ENCODE results near the gene CASKIN2. TPM values are rescaled to one million over a fixed set of nuclear protein-coding genes. Genes with fewer than 3 reads are reported as not detected.

Gene CASKIN2
- total RNA-seq, 2 experiments from 2014 or later: 1.0 TPM; not detected in 1

- CTCF ChIA-PET (ENCODE audit: unreplicated experiment): no interaction called here
Observed at GRCh38 chr17:75539967-75540729, 24.8 kb upstream of the CASKIN2 start.

GRCh38 chr17:75536366-75536765, 21.0 kb upstream of the CASKIN2 start:
- H2AFZ ChIP-seq (ENCODE audit: low read length): no peak overlapping the region
- no peak for DNase-seq (ENCODE audit: low spot score)
- no peaks in the 10 kb centered on the region for H3K9me2 ChIP-seq (ENCODE audit: insufficient read depth, low read length)
- no peaks in the 10 kb centered on the region for H4K20me1 ChIP-seq (ENCODE audit: insufficient read depth, low read length)
- H3K9me3 ChIP-seq (ENCODE audit: low read length): no peaks in the 10 kb centered on the region
- POLR2A ChIA-PET: interaction anchor here (0.5 kb wide), 1 partner anchor 213 kb away, joined by 4 read pairs; no protein-coding TSS in a partner anchor
- H3K27ac ChIP-seq (ENCODE audit: low read depth, low read length, poor library complexity, severe bottlenecking): no peak overlapping the region
- no peaks in the 10 kb centered on the region for H3K79me2 ChIP-seq (ENCODE audit: insufficient read depth, low read depth, low read length)
- no peaks in the 10 kb centered on the region for H3K36me3 ChIP-seq (ENCODE audit: insufficient read depth, low read length)
- TF ChIP-seq EZH2phosphoT487 (IDR thresholded peaks at IDR 0.05; ENCODE audit: borderline replicate concordance, low read depth, low read length) (no peak), CTCF (conservative IDR thresholded peaks at IDR 0.05; ENCODE audit: low read length) (no peak)
- intact Hi-C loops (cut with micrococcal nuclease; ENCODE audit: unreplicated experiment): no loop called here
- no peak overlapping the region for H3K4me2 ChIP-seq (ENCODE audit: low read length)
- H3K4me3 ChIP-seq (ENCODE audit: low read depth, low read length, poor library complexity, severe bottlenecking): no peak overlapping the region
- no TSS peak for BruUV-seq (replicated peaks)
- CTCF ChIA-PET (ENCODE audit: unreplicated experiment): no interaction called here
- peaks cover 9% of the 10 kb centered on the region for H3K4me1 ChIP-seq (ENCODE audit: insufficient read depth, low read length, poor library complexity, severe bottlenecking)

More at GRCh38 chr17:75539967-75540729, 24.8 kb upstream of the CASKIN2 start:
- Histone ChIP-seq H3K27ac (ENCODE audit: low read depth, low read length, poor library complexity, severe bottlenecking) (no peak overlapping the region), H2AFZ (ENCODE audit: low read length) (no peak overlapping the region), H3K4me2 (ENCODE audit: low read length) (no peak overlapping the region), H3K9me2 (ENCODE audit: insufficient read depth, low read length) (no peaks in the 10 kb centered on the region), H3K4me1 (ENCODE audit: insufficient read depth, low read length, poor library complexity, severe bottlenecking) (peaks cover 4% of the 10 kb centered on the region), H3K4me3 (ENCODE audit: low read depth, low read length, poor library complexity, severe bottlenecking) (no peak overlapping the region), H3K36me3 (ENCODE audit: insufficient read depth, low read length) (no peaks in the 10 kb centered on the region), H3K9me3 (ENCODE audit: low read length) (no peaks in the 10 kb centered on the region), H4K20me1 (ENCODE audit: insufficient read depth, low read length) (no peaks in the 10 kb centered on the region), H3K79me2 (ENCODE audit: insufficient read depth, low read depth, low read length) (no peaks in the 10 kb centered on the region)
- POLR2A ChIA-PET: interaction anchor here (1.0 kb wide), 1 partner anchor 22 kb away, joined by 4 read pairs; no protein-coding TSS in a partner anchor
- DNase-seq (ENCODE audit: low spot score): no peak
- BruUV-seq (replicated peaks): no TSS peak
- intact Hi-C loops (cut with micrococcal nuclease; ENCODE audit: unreplicated experiment): no loop called here
- TF ChIP-seq EZH2phosphoT487 (IDR thresholded peaks at IDR 0.05; ENCODE audit: borderline replicate concordance, low read depth, low read length): no peak
- no peak for TF ChIP-seq CTCF (conservative IDR thresholded peaks at IDR 0.05; ENCODE audit: low read length)

- H3K9me2 ChIP-seq (ENCODE audit: insufficient read depth, low read length): no peaks in the 10 kb centered on the region
- CTCF ChIA-PET (ENCODE audit: unreplicated experiment): no interaction called here
- no peak for TF ChIP-seq CTCF (conservative IDR thresholded peaks at IDR 0.05; ENCODE audit: low read length)
- TF ChIP-seq EZH2phosphoT487 (IDR thresholded peaks at IDR 0.05; ENCODE audit: borderline replicate concordance, low read depth, low read length): no peak
- intact Hi-C loops (cut with micrococcal nuclease; ENCODE audit: unreplicated experiment): no loop called here
- H3K4me3 ChIP-seq (ENCODE audit: low read depth, low read length, poor library complexity, severe bottlenecking): no peak overlapping the region
- BruUV-seq (replicated peaks): no TSS peak
- no peaks in the 10 kb centered on the region for H3K36me3 ChIP-seq (ENCODE audit: insufficient read depth, low read length)
- H3K4me1 ChIP-seq (ENCODE audit: insufficient read depth, low read length, poor library complexity, severe bottlenecking): peaks cover 9% of the 10 kb centered on the region
- DNase-seq (ENCODE audit: low spot score): no peak
- POLR2A ChIA-PET: no interaction called here
- H3K79me2 ChIP-seq (ENCODE audit: insufficient read depth, low read depth, low read length): no peaks in the 10 kb centered on the region
- no peaks in the 10 kb centered on the region for H3K9me3 ChIP-seq (ENCODE audit: low read length)
- H3K4me2 ChIP-seq (ENCODE audit: low read length): no peak overlapping the region
- no peak overlapping the region for H3K27ac ChIP-seq (ENCODE audit: low read depth, low read length, poor library complexity, severe bottlenecking)
- no peaks in the 10 kb centered on the region for H4K20me1 ChIP-seq (ENCODE audit: insufficient read depth, low read length)
- no peak overlapping the region for H2AFZ ChIP-seq (ENCODE audit: low read length)
Observed at GRCh38 chr17:75535871-75536270, 20.5 kb upstream of the CASKIN2 start.

Data from OCI-LY7 (cell line).